LNCaP clone FGC (cell line): ENCODE measurements around the gene EPC2.
"Not testable (repeated sequence)": the region's sequence is repeated elsewhere in the genome, so short reads cannot be mapped to it uniquely, and the experiment has no call there.

ENCODE experiments used
- DNase-seq: peaks from one replicate; pipeline ENCODE4 v3.0.0-alpha.2; 2011; ENCODE audit warnings: low read depth
- H3K4me3 ChIP-seq: 2 replicates; pipeline ENCODE4 v1.5.1; 2011; ENCODE audit warnings: mild to moderate bottlenecking, low read depth, low read length, control low read depth
- TF ChIP-seq, protein P1 (sequence below): IDR thresholded peaks from 2 replicates; pipeline ENCODE4 v1.5.1; 2012; ENCODE audit warnings: mild to moderate bottlenecking; ENCODE audit not compliant: control insufficient read depth, insufficient read depth; ENCODE audit errors: extremely low read depth

EPC2 gene

GRCh38 chr2:148646231-148646559 is 1.6 kb downstream of the EPC2 start:
- no peak for DNase-seq
- peak overlapping the region; percentile 90 for H3K4me3 ChIP-seq
- TF ChIP-seq, protein P1, sequence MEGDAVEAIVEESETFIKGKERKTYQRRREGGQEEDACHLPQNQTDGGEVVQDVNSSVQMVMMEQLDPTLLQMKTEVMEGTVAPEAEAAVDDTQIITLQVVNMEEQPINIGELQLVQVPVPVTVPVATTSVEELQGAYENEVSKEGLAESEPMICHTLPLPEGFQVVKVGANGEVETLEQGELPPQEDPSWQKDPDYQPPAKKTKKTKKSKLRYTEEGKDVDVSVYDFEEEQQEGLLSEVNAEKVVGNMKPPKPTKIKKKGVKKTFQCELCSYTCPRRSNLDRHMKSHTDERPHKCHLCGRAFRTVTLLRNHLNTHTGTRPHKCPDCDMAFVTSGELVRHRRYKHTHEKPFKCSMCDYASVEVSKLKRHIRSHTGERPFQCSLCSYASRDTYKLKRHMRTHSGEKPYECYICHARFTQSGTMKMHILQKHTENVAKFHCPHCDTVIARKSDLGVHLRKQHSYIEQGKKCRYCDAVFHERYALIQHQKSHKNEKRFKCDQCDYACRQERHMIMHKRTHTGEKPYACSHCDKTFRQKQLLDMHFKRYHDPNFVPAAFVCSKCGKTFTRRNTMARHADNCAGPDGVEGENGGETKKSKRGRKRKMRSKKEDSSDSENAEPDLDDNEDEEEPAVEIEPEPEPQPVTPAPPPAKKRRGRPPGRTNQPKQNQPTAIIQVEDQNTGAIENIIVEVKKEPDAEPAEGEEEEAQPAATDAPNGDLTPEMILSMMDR, result no peak

GRCh38 chr2:148647711-148648110 is 3.2 kb downstream of the EPC2 start:
- DNase-seq, H3K4me3 ChIP-seq: not testable (repeated sequence)

GRCh38 chr2:148649936-148650335 is 5.4 kb downstream of the EPC2 start:
- no peak for DNase-seq
- TF ChIP-seq, protein P1, result no peak
- H3K4me3 ChIP-seq, result no peak overlapping the region

DNA sequence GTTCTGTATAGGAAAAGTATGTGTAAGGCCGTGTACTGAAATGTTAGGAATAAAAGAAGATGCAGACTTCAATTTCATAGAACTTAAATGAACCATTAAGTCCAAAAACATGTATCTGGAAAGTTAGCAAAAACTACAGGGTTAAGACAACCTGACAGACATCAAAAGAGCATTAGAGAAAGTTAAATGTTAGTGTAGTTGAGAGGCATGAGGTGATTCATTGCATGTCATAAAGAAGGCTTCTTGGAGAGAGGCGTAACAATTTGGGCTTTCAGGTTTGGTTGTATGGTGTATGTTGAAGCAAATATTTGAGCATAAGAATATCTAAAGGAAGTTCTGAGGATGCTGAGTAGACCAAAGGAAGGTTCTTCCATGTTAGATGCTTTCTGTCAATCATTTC is 6.3 kb downstream of the EPC2 start:
- TF ChIP-seq, protein P1, result no peak
- no peak overlapping the region for H3K4me3 ChIP-seq
- no peak for DNase-seq

GRCh38 chr2:148651972-148652371 is 7.4 kb downstream of the EPC2 start:
- DNase-seq, result no peak
- no peak overlapping the region for H3K4me3 ChIP-seq
- TF ChIP-seq, protein P1, result no peak

DNA sequence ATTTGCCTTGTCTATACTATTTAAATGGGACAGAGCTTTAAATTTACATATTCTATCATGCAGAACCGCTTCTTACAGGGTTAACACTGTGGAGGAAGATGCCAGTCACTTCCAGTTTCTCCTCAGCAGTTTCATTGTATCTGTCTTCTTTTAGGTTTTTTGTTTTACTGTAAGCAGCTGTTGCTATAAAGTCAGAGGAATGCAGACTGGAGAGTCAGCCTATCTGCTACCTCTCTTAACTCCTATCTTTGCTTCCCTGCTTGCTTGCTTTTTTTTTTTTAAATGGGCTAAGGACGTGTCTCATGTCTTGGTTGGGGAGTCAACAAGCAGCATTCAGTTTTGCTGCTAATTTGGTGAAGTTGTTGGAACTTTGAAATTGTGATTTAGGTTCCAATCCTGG is 8.9 kb downstream of the EPC2 start:
- TF ChIP-seq, protein P1, result no peak
- DNase-seq, result no peak
- H3K4me3 ChIP-seq, result no peak overlapping the region

GRCh38 chr2:148654435-148654834 is 9.9 kb downstream of the EPC2 start:
- TF ChIP-seq, protein P1, result no peak
- H3K4me3 ChIP-seq, result no peak overlapping the region
- DNase-seq, result no peak

GRCh38 chr2:148656516-148656915 is 12.0 kb downstream of the EPC2 start:
- peak; percentile 37 for DNase-seq
- TF ChIP-seq, protein P1, result no peak
- H3K4me3 ChIP-seq, result no peak overlapping the region
